HL-60/S4 treated with phorbol 12-myristate 13-acetate at 8.2 ng/mL for 4 days and 3 days (cell line): ENCODE results near the gene ZSCAN25.
"Not testable (repeated sequence)": the region's sequence is repeated elsewhere in the genome, so short reads cannot be mapped to it uniquely, and the experiment has no call there.

Experiments
- in situ Hi-C: fragments of 300-500 bp; cut with MboI; formaldehyde crosslinking; loops from 2 replicates; pipeline ENCODE4 v1.15.0; 2022; ENCODE audit warnings: low sequenced_read_pairs

The ZSCAN25 gene

DNA sequence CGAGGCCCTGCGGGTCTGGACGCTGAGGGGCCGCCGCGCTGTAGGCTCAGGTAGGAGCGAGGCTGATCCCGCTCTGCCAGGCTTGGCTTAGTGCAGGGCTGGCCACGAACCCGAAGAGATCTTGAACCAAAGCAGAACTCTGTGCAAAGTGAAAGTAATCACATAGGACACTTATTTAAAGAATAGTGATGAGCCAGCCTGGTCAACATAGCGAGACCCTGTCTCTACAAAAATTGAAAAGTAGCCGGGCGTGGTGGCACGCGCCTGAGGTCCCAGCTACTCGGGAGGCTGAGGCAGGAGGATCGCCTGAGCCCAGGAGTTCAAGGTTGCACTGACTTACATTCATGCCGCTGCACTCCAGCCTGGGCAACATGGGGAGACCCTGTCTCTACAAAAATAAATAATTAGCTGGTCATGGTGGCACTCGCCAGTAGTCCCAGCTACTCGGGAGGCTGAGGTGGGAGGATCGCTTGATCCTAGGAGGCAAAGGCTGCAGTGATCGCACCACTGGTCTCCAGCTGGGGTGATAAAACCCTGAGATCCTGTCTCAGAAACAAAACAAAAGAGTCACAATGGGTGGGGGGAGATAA is 541 bp downstream of the ZSCAN25 start:
- in situ Hi-C loops = no loop called here

DNA sequence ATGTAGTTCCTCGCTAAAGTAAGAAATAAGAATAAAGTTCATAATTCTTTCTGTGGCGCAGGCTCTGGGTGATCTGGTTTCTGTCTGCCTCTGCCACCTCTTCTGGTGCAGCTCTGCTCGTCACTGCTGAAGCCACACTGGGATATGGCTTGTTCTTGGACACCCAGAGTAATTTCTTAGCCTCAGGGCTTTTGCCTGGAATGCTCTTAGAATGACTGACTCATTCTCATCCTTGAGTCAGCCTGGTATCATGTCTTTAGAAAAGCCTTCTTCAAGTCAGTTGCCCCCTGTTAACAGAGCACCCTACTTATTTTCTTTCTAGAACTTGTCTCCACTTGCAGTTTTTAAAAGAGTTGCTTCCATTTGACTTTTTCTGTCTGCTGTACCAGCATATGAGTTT is 2.0 kb downstream of the ZSCAN25 start:
- in situ Hi-C loops = no loop called here

DNA sequence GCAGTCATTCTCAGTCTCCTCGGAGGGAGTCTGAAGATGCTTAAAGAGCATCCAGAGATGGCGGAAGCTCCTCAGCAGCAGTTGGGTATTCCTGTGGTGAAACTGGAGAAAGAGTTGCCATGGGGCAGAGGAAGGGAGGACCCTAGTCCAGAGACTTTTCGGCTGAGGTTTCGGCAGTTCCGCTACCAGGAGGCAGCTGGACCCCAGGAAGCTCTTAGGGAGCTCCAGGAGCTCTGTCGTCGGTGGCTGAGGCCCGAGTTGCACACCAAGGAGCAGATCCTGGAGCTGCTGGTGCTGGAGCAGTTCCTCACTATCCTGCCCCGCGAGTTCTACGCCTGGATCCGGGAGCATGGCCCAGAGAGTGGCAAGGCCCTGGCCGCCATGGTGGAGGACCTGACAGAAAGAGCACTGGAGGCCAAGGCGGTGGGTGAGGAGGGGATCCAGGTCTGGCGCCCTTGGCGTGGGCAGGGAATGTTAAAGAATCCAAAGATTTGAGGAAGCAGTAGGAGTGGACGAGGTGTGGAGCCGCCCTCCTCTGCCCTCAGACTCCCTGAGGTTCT is 2.9 kb downstream of the ZSCAN25 start:
- in situ Hi-C loops = no loop called here

DNA sequence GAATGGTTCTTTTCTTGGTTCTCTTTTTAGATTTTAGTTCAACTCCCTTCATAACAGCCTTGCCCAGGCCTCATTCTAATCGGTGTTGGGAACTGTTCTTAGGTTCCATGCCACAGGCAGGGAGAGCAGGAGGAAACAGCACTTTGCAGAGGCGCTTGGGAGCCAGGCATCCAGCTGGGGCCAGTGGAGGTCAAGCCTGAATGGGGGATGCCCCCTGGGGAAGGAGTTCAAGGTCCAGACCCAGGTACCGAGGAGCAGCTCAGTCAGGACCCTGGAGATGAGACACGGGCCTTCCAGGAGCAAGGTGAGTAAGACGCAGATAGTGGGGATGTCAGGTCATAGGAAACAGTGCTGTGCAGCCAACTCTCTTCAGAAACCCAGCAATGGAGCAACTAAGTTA is 4.5 kb downstream of the ZSCAN25 start:
- in situ Hi-C loops = no loop called here

DNA sequence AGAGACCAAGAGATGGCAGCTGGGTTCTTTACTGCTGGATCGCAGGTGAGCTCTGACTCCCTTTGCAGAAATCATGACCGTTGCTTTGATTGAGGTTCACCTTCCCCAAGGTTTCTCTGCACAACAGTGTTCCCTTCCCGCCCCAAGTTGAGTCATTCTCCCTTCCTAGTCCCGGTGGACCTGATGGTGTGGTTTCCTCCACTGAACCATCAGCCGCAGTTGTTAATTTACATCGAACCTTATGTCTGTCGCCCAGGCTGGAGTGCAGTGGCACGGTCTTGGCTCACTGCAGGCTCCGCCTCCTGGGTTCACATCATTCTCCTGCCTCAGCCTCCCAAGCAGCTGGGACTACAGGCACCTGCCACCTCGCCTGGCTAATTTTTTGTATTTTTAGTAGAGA is 5.8 kb downstream of the ZSCAN25 start:
- in situ Hi-C loops = no loop called here

DNA sequence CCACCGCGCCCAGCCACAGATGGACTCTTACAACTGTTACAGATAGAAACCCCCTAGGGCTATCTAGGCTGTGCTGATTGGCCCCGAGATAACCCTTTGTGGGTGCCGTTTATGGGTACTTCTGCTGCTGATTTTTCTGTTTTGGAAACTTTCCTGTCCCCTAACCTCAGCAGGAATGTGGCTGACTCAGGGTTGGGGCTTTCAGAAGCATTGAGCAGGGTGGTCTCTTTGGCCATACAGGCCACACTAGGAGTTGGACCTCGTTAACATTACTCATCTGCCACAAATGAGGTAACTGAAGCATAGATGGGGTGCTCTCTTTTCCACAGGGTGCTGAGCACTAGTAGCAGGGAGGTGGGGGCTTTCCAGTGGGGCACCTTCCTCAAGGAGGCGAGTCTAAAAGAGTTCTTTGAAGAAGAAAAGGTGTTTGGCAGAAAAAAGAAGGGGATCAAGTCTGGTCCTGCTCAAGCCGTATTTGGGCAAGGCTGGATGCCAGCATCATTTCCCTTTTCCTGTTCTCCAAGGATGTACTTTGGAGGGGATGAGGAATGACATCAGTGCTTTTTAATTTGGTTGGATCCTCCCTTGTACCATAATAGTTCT is 6.4 kb downstream of the ZSCAN25 start:
- in situ Hi-C loops = no loop called here

DNA sequence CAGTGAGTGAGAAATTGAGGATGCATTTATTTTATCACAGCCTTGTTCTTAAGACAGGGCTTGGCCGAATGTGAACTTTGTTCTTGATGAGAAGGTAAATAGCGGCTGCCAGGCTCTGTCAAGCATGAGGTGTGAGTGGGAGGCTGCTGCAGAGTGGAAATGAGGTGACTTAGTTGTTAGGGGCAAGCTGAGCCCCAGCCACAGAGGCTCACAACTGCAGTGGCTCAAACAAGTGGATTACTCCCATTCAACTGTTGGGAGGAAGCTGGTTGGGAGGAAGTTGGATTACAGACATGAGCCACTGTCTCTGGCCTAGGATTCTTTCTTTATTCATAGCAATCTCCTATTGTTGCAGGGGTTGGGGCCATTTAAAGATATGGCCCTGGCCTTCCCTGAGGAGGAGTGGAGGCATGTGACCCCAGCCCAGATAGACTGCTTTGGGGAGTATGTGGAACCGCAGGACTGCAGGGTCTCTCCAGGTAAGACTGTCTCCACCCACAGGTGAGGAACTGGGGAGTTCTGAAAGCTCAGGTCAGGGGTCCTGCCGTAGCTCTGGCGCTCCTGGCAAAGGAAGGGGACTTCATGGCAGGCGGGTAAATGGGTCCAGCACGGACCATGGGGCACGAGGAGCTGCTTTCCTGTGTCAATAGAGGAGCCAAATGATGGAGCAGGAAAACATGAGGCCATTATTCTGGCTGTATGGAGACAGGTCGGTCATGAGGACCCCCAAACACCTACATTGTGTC is 7.1 kb downstream of the ZSCAN25 start:
- in situ Hi-C loops = no loop called here

DNA sequence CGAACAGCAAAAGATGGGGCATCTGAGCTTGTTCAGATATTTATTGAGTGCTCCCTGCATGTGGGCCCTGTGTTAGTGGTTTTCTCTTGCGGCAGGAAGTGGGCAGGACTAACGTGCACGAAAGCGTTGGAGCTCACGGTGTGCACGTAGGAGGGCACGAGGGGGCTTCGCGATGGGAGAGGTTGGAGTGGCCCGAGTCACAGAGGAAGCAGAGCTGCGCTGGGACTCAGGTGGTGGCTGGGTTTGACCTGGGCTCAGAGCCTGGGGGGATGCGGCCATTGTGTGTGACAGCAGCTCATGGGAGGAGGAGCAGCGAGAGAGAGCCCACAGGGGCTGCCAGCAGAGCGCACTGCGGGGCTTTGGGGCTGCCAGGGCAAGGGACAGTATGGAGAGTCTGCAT is 7.7 kb downstream of the ZSCAN25 start:
- in situ Hi-C loops = no loop called here

DNA sequence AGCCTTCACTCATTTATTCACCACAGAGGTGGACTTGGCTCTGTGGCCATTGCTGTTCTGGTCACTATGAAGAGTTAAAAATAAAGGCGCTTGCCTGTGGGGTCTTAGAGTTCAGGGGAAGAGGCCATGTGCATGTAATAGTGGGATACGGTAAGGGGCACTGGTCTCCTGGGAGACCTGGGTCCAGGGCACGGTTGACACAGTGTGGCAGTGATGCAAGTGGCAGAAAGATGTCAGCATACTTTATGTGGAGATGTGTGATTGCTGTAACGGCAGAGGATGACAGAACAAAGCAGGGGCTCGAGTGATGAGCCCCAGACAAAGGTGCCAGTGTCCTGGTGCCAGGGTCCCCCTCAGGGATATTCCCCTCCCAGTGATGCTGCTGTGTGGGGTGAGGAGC is 8.6 kb downstream of the ZSCAN25 start:
- in situ Hi-C loops = no loop called here

DNA sequence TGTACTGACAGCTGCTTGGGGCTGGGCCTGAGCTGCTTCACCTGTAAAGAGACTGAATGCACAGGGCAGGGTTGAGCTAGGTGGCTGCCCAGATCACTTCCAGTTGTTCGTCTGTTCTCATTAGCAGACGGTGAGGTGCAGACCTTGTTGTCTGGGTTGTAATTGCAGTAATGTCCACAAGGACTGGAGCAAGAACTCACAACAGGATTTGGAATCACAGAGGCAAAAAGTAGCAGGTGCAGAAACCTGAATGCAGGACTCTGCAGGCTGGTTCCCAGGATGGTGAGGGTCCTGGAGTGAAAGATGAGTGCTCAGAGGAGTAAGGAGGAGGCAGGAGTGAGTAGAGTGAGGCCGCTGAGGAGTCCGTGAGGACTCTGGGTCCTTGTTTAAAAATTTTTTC is 9.2 kb downstream of the ZSCAN25 start:
- in situ Hi-C loops = no loop called here

DNA sequence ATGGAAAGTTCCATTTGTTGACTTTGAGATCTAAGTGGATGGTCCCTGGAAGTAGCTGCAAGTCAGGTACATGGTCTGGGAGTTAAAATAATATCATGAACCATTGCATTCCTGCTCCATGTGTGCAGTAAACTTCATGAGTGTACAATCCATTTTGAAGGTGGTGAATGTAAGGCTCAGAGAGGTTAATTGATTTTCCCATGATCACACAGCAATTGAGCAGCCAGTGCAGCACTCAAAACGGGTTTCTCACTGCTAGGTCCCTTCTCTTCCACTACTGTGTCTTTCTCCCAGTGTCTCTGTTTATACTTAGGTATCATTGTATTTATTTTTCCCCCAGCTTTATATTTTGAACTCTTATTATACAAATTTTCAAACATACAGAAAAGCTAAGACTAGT is 9.9 kb downstream of the ZSCAN25 start:
- in situ Hi-C loops = no loop called here

DNA sequence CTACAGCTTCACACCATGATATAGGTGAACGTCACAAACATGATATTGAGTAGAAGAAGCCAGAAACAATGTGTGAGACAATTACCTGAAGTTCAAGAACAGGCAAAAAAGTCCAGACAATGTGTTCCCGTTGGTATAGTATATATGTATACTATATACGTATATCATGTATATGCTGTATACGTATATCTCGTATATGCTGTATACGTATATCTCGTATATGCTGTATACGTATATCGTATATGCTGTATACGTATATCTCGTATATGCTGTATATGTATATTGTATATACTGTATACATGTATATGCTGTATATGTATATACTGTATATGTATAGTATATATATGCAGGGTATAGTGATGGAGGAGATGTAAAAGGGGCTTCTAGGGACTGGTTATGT is 10.8 kb downstream of the ZSCAN25 start:
- in situ Hi-C loops = no loop called here

DNA sequence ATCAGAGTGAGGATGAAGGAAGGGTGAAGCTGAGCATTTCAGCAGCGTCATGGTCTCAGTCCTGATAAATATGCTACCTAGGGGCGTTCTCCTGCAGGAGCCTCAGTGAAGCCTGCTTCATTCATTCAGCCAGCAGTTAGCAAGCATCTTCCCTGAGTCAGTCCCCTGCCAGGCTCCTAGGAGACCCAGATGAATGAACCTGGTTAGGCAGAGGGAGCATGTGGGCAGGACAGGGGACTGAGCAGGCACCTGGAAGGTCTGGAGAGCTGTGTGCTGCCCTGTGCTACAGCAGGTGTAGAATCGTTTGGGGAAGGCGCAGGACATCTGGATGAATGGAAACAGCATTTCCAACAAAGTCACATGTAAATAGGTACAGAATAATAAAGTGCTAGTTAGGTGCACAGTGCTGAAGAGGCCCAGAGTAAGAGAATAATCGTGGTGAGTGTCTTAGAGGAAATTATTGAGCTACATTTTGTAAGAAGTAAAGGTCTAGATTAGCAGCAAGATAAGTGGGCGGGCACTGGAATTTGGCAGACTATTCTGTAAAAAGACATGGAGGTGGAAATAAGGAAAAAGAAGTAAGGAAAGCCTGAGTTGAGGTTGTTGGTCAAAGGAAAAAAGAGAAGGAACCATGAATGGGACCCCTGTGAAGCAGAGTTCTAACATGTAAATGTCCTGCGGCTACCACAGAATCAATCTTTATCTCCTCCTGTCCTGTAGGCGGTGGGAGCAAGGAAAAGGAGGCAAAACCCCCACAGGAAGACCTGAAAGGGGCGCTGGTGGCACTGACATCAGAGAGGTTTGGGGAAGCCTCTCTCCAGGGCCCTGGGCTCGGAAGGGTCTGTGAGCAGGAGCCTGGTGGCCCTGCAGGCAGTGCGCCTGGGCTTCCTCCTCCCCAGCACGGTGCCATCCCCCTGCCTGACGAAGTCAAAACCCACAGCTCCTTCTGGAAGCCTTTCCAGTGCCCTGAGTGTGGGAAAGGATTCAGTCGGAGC is 12.0 kb downstream of the ZSCAN25 start:
- in situ Hi-C loops = no loop called here

DNA sequence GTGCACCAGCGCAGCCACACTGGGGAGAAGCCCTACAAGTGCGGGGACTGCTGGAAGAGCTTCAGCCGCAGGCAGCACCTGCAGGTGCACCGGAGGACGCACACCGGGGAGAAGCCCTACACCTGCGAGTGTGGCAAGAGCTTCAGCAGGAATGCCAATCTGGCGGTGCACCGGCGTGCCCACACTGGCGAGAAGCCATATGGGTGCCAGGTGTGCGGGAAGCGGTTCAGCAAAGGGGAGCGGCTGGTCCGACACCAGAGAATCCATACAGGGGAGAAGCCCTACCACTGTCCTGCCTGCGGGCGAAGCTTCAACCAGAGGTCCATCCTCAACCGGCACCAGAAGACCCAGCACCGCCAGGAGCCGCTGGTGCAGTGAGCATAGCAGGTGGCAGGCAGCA is 12.9 kb downstream of the ZSCAN25 start:
- in situ Hi-C loops = no loop called here

DNA sequence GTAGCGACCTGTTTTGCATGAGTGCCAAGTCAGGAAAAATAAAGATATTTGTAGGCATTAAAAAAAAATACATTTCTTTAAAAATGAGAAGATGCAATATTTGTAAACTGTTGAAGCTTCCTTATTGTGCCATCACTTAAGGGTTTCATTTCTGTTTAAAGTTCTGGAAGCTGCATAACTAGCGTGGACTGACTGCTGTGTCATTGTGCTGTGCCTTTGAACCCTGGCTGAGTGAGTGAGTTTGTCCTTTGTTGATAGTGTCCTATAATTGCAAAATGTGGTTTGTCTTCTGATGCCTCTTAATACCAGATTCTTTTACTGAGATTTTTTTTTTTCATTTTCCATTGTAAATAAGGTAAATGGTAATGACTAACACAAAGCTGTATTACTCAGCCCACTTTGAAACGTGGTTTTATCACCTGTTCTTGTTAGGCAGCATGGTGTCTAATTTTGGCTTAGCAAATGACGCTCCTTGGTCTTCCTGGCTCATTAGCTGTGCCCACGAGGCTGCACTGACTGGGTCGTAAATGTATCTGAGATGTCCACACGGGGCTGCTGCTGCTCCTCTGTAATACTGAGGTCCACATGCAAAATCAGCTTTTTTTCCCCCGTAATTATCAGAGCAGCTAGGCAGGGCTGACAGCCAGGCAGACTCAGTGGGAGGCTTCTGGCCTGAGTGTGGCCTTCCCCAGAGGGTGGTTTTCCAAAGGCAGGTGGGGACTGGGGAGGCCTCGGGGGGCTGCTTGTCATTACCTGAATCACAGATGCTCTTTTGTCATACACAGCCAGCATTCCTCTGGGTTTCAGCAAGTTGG is 14.8 kb downstream of the ZSCAN25 start:
- in situ Hi-C loops = no loop called here

DNA sequence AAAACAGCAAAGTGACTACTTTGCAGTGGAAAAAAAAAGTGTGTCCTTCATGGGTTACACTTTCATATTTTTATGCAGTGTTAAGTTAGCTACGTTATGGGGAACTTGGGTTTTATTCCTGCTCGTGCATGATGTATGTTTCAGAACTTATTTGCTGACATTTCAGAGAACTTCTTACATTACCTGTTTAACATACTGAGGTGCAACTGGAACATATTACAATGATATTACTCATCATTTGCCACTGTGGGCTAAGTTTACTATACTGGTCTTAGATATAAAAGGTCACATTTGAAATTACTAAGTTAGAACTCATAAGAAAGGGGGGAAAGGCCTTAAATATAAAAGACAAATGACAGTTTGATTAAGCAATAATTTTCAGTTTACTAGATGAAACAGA is 20.7 kb downstream of the ZSCAN25 start:
- in situ Hi-C loops = not testable (repeated sequence)

DNA sequence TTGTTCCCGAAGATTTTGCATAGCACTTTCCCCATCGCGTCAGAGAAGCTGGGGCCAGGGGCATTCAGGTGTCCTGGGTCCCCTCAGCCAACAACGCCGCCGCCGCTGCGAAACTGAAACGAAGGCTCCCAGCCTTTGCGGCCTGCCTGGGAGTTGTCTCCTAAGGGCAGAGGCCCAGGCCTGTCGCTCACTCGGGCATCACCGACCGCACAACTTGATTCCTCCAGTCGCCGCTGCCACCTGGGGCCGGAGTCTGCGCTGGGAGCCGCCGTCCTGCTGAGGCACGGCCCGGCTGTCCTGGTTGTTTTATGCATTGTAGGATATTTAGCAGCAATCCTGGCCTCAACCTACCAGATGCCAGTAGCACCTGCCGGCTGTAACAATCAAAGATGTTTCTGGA is 22.0 kb downstream of the ZSCAN25 start:
- in situ Hi-C loops = no loop called here

DNA sequence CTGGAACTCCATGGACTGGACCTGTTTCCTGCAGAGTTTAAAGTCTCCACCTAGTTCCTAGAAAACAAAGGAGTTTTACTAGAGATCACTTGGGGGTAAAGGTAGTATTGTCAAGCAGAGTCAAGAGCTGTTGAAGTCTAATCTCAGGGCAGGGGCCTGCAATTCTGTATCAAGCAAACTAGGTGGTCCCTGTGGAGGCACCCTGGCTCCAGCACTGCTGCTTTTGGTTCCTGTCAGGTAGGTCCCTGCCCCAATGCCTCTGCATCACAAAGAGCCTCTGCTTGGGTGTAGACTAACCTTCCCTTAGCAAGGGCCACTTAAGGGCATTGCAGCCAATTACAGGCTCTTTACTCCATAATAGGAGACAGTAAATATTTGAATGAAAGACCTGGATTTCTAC is 22.5 kb downstream of the ZSCAN25 start:
- in situ Hi-C loops = no loop called here

DNA sequence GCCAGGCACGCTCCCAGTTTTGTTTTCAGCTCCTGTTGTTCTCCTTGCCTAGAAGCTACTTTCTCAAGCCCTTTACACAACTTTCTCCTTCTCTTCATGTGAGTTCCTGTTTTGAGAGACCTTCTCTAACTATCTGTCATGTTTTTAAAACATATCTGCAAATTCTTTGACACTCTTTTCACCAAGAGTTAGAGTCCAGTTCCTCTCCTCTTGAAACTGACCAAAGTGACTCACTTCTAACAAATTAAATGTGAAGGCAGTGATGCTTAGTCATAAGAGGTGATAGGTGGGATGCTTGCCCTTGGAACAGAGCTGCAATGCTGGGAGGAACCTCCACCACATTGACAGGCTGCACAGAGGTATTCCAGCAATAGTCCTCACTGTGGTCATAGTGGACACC is 25.3 kb downstream of the ZSCAN25 start:
- in situ Hi-C loops = no loop called here

DNA sequence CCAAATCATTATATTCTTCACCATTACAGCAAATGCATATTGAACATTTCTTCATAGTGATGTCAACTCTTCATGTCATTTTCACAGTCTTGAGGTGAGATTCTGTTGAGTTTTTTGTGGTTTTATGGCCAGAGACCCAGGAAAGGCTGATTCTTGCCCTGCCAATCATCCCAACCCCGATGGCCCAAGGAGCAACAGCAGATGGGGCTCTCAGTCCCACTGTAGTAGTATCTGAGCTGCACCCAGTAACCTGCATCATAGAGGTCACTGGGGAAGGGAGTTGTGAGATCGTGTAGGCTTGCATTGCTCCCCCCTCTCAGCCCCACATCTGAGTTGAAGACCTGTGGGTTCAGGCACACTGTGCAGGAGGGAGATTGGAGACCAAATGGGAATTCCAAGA is 26.7 kb downstream of the ZSCAN25 start:
- in situ Hi-C loops = no loop called here
